Renal cortical epithelial cell (primary cell): Measurements from ENCODE around the gene GNAZ. TPM values are rescaled to one million over a fixed set of nuclear protein-coding genes. Genes with fewer than 3 reads are reported as not detected.

Experiments
- DNase-seq: peaks from one replicate; pipeline ENCODE4 v3.0.0-alpha.2; 2011; ENCODE audit warnings: low read depth
- total RNA-seq: library from RNA; depleted of rRNA; stranded (reverse); fragments of >200 nt; gene quantifications from 2 replicates; pipeline ENCODE4 v1.2.3, GENCODE V29; 2014

GNAZ gene
- total RNA-seq, 1 donor from 2014 or later: 2.0 TPM

DNA sequence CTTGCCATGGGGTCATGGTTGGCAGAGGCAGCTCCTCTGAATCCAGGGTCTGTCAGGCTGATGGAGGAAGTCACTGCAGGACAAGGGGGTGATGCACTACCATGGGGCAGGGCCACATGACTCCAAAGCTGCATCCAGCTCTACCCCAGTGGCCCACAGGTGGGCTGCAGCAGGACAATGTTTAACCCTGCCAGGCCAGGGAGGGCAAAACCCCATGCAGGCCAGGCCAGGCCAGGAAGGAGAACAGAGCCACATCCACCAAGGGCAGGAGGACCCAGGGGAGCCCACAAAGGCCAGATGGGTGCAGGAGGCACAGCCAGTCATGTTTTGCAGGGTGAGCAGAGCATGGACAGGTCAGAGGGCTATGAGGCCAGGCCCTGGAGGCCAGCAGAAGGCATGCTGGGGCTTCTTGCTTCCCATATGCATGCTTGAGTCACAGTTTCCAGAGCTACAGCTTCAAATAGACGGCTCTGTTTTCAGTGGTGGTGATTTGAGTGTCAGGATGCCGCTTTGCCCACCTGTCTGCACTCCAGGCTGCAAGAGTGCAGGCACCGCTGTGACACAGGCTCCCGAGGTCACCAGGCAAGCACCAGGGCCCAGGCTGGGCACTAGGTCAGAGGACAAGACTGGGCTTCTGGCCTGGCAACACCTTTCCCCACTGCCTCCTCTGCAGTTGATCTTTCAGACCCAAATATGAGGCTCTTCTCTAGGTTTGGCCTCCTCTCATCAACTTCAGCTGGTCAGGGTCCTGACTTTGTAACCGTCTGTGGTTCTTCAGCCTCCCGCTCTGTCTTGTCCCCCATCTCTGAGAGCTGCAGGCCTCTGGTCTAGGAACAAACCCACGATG is 48.6 kb downstream of the GNAZ start:
- DNase-seq: no peak

DNA sequence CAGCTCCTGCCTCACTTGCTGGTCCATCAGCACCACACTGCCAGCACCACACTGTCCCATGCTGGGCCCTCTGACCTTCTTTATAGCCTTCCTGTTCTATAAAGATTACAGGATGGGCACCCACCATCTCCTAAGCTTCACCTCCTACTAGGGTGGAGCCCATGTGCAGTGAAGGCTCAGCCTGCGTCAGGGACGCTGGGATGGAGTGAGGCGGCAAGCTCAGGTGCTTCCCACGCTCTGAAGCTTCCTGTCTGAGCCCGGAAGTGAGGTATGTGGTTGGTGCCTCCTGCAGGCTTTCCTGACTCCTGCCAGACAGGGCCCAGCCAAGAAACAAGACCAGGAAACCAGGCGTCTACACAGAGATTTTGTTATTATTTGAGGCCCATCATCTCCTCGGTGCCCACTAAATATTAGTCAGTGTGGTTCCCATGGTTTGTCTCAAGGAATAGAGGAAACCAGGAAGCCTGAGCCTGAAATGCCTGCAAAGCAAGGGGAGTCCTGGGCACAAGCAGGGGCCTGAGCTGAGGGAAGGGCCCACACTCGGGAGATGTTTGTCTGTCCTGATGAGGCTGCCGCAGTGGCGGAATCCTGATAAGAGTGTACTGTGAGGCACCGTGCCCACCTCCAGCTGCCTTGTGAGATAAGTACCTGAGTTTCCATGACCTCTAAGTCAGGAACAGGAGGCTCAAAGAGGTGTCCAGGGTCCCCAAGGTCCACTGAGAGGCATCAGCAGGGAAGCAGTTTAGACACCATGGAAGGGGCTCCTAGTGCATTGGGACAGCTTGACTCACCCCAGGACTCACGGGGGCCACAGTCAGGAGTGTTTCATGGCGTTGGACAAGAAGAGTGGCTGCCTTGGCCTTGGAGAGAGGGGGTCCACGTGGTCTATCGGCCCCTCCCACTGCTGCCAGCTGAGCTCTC is 49.4 kb downstream of the GNAZ start:
- DNase-seq: no peak

DNA sequence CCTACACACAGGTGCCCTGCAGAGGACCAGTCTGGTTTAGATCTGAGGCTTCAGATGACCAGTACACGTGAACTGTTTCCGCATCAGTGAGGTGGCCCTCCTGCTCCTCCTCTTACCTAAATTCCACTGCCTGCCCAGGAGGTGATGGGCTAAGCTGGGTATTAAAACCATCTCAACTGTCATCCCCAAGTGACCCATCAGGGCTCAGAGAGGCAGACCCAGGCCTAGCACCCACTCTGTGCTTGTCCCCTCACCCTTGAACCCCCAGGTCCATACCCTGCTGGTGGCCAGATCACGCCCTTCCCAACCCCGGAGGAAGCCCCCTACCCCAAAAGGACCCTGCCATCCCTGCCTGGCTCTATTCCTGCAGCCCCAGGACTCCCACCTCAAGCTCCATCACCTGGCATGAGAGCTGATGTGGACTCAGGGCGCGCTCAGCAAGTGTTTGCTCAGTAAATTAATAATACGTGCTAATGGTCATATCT is 50.1 kb downstream of the GNAZ start:
- no peak for DNase-seq

DNA sequence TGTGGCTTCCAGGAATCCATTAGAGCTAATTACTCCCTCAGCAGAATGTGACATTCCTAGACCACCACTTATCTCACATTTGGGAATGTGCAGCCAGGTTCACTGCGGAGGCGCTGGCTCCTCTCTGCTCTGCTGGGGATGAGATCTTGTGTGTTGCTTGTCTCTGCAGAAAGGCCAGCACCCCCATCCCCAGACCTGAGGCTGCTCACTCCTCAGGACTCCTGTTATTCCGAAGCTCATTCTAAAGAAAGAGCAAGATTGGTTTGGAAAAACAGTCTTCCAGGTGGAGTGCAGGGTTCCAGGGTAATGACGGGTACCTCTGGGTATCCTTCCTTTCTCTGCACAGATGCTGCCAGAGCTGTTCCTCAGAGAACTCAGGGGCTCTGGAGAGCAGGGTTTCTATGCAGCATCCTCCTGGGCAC is 50.7 kb downstream of the GNAZ start:
- DNase-seq: no peak

DNA sequence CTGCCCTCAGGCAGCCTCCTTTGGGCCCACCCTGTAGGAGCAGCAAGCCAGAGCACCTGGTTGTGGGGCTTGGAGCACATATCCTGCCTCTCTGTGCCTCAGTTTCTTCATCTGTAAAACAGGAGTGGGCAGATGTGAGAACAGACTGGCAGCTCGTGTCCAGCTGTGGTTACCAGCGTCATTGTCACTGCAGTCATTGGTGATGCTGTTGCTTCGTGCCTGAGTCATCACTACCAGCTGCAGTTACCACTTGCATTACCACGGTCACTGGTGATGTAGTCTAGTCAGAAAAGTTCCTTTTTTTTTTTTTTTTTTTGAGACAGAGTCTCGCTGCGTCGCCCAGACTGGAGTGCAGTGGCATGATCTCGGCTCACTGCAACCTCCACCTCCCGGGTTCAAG is 51.1 kb downstream of the GNAZ start:
- DNase-seq: no peak

DNA sequence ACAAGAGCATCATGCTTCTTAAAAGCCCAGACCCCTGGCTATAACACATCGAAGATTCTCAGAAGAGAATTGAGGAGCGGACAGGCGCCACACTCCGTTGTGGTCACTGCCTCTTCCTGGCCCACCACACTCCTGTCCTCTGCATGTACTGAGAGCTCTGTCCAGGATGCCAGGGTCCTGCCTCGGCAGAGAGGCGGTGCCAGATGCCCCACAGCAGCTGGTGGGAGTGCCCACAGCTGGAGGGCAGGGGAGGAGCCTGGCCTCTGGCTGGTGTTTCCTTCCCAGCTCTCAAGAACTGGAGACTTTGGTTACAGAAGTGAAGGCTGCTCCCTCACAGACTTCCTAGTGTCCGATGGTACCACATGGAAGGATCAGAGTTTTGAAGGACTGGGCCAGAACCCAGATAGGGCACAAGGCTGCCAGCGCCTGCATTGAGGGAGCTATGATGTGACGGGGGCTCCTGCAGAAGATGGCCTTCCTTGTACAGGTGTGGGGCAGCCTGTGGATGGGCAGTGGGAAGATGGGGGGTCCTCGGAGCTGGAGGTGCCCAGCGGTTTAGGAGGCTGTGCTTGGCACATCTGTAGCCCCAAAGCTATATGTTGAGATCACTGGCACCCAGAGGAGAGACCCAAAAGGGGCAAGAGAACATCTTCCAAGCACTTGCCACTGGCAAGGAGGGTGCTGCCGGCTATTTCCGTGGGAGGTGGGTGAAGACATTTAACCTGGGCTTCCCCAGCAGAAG is 52.1 kb downstream of the GNAZ start:
- no peak for DNase-seq

DNA sequence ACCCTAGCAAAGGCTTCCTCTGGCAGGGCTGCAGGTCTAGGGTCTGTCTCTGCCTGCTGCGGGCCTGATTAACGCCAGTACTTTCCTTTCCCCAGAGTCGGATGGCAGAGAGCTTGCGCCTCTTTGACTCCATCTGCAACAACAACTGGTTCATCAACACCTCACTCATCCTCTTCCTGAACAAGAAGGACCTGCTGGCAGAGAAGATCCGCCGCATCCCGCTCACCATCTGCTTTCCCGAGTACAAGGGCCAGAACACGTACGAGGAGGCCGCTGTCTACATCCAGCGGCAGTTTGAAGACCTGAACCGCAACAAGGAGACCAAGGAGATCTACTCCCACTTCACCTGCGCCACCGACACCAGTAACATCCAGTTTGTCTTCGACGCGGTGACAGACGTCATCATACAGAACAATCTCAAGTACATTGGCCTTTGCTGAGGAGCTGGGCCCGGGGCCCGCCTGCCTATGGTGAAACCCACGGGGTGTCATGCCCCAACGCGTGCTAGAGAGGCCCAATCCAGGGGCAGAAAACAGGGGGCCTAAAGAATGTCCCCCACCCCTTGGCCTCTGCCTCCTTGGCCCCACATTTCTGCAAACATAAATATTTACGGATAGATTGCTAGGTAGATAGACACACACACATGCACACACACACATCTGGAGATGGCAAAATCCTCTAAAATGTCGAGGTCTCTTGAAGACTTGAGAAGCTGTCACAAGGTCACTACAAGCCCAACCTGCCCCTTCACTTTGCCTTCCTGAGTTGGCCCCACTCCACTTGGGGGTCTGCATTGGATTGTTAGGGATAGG is 52.9 kb downstream of the GNAZ start:
- DNase-seq: no peak

DNA sequence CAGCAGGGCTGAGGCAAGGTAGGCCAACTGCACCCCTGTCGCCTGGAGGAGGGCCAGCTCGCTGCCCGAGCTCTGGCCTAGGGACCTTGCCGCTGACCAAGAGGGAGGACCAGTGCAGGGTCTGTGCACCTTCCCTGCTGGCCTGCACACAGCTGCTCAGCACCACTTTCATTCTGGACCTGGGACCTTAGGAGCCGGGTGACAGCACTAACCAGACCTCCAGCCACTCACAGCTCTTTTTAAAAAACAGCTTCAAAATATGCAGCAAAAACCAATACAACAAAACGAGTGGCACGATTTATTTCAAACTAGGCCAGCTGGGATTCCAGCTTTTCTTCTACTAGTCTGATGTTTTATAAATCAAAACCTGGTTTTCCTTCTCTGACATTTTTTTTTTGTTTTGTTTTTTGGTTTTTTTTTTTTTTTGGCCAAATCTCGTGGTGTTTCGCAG is 53.5 kb downstream of the GNAZ start:
- no peak for DNase-seq

DNA sequence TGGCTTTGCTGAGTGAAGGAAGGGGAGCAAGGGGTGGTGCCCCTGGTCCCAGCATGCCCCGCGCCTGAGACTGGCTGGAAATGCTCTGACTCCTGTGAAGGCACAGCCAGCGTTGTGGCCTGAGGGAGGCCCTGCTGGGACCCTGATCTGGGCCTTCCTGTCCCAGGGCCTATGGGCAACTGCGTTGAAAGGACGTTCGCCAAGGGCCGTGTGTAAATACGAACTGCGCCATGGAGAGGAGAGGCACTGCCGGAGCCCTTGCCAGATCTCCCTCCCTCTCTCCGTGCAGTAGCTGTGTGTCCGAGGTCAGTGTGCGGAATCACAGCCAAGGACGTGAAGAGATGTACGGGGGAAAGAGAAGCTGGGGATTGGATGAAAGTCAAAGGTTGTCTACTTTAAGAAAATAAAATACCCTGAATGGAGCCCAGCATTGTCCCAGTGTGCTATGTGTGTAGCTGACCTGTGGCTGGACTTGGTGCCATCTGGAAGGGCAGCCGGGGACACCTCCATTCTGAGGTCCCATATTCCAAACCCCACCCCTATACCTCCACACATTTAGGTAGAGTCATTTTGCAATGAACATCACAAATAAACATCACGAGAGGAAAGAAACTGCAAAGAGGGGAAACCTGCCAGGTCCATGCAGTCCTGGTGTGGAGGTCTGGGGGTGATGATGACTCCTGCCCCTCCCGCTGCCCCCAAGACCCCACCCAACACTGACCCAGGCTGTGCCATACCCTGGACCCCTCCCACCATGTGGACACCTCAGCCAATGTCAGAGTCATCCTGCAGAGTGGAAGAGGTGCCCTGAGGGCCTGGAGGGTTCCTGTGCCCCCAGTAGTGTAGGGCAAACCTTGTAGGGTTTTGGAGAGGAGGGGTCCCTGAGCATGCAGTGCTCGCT is 54.5 kb downstream of the GNAZ start:
- no peak for DNase-seq

DNA sequence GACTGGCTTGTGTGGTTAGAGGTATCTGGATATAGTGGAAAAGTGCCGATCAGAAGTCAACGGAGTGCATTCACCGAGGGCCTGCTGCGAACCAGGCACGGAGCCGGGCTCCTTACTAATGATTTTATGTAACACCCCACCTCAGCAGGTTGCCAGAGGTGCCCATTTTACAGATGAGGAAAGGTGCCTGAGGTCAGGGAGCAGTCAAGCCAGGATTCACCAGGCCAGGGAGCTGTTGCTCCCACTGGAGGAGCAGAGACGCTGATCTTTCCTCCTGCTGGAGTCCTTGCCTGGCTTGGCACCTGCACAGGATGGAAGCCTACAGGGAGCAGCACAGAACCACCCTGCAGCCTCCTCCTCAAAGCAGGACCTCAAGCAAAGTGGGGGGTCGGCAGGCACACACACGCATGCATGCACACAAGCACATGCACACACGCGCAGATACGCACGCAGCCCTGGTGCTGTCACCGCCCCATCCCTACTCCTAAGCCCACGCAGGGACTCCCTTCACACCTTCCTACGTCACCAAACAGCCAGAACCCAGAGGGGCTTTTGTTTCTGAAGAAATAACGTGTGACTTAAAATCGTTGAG is 55.3 kb downstream of the GNAZ start:
- DNase-seq: no peak

DNA sequence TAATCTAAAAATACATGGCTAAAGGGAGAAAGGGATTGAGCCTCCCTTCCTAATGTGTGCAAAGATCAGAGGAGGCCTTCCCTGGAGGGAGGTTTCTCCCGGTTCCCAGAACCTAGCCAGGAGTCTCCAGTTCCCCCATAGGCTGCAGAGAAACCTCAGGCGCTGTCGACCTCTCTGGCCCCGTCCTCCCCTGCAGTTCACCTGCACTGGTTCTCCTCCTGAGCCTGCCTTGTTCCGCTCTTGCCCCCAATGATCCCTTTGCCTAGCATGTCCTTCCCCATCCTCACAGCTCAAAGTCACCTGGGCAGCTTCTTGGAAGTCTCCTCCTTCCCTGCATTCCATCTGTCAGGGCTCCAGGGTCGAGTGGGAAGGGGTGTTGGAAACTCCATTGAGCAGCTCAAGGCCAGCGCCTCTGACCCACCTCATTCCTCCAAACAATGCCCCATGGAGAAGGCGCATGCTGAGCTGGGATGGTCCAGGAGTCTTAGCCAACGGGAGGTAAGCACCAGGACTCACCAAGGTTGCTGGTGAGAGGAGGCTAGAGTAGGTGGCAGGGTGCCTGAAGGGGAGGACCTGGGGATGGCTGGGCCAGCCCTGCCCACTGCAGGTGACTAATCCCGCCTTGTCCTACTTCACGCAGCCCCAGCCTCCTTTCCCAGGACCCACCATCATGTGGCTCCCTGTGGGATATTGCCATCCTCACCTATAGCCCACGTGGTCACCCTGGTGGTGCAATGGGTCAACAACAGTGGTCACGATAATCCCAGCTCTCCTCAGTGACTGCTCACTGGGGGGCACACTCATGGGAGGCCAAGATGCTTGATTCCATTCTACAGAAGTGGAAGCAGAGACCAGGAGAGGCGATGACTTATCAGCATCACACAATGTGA is 56.1 kb downstream of the GNAZ start:
- no peak for DNase-seq

DNA sequence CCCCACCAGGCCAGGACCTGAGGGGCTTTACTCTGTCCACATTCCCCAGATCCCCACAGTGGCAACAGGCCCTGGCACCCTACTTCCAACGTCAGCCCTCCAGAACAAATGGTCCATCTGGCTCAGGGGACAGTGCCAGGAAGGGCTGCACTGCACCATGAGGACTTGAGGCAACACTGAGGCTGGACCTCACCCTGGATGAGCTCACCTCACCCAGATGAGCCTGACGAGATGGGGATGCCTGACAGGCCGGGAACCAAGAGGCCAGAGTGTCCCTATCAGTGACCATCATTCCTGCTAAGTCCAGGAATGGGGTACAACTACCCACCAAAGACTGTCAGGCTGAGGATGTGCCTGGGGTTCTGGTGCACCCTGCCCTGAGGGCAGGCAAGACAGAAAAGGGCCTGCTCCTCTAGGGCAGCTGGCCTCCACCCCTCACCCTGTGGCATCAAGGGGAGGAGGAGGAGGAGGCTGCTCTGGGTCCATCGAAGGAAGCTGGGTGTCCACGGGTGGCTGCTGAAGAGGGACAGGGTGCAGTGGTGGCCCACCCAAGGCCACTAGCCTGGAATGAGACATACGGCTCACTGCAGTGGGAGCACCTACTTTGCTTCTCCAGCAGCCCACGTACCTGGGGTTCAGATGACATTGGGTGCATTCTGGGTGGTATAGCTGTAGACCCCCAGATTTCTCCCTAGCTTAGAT is 56.9 kb downstream of the GNAZ start:
- DNase-seq: no peak

DNA sequence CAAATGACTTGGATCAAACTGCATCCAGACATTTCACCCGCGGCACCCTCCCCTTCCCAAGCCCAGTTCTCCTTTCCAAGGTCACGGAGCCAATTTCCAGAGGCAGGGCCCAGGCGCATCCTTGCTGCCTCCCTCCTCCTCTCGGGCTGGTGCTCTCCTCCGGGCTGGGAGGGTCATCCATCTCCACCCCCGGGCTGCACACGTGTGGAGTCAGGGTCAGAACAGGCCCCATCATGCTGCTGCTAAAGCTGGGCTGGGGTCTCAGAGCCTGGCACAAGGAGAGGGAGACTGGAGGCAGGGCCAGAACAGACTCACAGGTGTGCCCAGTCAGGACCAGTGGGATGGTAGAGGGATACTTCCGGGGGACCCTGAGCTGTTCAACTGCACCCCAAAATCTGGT is 57.5 kb downstream of the GNAZ start:
- no peak for DNase-seq

DNA sequence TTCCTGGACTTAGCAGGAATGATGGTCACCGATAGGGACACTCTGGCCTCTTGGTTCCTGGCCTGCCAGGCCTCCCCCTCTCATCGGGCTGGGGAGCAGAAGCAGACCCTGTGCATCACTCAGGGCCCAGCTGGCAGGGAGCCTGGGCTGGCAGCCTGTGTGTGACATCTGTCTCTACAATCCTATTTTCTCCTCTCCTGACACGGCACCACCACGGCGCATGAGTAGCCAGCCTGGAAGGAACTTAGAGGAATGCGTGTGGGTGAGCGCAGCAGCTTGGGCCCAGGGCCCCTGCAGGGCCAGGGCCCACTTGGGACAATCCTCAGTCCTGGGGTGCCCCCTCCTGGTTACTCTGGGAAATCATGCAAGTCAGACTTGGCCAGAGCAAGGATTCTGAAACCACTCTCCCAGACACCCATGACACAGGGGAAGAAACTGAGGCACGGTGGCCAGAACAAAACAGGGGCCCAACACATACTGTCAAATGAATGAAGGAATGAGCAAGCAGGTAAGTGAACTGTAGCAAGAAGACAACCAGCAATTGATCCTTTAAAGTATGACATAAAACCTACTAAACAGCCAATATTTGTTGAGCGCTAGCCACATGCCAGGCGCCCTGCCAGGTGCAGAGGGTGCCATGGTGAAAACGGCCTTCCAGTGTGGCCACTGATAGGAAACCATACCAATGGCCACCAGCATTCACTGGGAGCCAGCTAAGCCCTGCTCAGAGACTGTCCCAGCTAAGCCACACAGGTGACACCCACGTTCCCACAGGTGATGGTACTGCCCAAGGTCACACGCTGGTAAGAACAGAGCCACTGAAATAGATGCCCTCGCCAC is 58.2 kb downstream of the GNAZ start:
- peak; percentile 42 for DNase-seq

DNA sequence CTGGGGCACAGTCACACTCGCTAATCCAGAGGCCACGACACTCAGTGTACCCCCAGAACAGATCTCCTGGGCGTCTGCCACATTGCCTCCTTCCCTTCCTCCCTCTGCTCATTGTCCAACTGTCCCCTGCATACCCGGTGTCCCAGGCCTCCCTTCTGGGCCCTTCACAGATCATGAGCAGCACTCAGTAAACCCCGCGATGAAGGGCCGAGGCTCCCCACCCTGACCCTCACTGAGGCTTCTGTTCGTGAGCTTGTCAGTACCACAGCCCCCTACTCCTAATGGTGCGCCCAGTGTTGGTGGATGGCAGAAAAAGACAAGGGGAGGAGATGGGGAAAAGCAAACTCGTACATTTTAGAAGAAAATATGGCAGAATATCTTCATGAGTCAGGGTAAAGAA is 58.8 kb downstream of the GNAZ start:
- no peak for DNase-seq

DNA sequence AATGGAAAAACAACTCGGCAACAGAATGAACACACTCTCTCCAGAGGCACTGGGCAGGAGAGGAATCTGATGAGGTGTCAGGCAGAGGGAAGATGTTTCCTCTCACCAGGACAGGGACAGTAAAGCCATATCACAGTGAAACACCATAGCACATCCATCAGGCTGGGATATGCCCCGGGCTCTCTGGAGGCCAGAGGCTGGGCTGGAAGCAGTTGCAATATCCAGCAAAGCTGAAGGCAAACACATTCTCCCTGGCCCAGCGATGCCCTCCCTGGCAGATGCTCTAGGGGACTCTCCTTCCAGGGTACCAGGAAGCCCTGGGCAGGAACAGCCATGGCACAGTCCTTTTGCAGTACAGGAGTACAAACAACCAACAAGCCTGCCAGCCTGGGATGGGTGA is 60.4 kb downstream of the GNAZ start:
- DNase-seq: no peak

DNA sequence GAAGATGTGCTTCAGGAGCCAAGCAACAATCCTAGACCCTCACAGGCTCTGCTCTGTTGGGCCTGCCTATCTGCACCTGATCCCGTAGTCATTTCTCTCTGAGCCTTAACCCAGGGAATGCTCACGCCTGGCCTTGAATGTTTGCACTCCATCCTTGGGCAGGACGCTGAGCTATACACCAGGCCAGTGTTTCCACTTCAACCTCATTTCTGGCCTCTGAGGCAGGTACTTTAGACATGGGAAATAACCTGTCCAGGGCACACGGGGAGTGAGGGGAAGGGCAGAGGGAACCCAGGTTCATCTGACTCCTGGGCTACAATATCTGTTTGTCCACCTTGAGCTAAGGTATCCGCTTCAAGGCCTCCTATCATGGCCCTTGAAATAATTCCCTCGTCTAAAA is 61.6 kb downstream of the GNAZ start:
- DNase-seq: no peak
